ENCODE results near the gene TCF4.

TCF4 gene

DNA sequence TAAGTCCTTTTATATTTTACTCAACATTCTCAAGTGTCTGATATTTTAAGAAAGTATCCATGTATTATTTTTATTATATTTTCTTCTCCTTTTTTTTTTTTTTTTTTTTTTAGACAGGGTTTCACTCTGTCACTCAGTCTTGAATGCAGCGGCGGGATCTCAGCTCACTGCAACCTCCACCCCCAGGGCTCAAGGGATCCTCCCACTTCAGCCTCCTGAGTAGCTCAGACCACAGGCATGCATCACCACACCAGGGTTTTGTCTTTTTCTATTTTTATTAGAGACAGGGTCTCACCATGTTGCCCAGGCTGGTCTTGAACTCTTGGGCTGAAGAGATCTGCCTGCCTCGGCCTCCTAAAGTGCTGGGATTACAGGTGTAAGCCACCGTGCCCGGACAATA, 212.1 kb downstream of the TCF4 start:
- no peak for DNase-seq

DNA sequence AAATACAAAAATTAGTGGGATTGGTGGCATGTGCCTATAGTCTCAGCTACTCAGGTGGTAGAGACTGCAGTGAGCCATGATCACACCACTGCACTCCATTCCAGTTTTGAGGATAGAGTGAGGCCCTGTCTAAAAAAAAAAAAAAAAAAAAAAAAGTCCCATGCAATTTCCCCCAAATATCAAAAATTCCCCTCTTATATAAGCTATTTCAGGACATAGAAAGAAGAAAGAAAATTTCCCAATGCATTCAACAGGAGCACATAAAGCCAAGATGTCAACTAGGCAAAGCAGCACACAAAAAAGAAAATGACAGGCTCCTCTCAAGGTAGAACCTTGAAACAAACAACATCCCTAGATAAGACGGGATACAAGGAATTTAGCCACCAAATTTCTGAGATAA, 213.3 kb downstream of the TCF4 start:
- no peak for DNase-seq

DNA sequence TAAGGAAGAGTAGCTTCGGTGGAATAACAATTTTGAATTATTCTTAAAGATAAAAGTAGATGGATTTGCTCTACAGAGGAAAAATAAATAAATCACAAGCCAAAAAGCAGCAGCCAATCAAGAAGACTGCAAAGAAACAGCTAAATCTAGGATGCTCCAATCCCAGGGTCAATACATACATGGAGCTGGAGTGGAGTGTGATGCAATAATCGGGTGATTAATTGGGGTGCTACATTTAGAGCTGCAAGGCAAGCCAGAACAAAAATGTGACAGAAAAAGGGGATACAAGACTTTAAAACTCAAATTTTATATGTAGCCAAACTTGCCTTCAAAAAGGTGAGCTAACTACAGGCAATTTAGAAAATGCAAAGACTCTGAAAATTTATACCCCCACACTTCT, 215.8 kb downstream of the TCF4 start:
- DNase-seq = no peak

DNA sequence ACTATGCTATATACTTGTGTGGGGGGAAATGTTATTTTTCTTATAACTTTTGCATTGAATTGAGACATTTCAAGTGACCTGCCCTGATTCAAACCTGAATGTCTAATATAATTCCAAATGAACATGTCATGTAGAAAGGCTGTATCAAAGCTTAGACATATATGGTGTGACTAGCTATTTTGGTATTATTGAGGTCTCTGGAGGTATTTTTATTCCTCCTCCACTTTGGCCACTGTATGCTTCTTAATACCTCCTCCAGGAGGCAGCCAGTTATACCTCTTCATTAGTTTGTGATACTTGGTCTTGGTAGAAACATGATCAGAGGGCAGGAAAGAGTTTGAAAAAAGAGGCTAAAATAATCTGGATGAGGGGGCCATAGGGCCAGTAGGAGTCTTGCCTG, 217.1 kb downstream of the TCF4 start:
- no peak for DNase-seq

DNA sequence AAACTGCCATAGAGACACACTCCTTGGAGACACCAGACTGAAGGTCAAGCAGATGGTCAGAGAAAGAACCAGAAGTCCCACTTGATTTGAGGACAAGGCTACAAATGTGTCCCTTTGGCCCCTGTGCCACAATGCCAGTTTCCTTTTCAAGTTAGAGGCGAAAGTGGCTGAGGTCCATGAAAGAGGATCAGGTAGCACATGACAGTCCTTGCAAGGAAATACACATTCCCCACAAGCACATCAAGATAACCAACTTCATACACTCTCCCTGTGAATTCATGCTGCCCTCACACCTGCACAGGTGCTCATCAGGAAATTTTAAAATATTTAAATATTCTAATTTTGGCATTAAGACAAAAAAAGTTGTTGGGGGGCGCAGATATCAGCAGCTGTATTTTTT, 218.6 kb downstream of the TCF4 start:
- no peak for DNase-seq

DNA sequence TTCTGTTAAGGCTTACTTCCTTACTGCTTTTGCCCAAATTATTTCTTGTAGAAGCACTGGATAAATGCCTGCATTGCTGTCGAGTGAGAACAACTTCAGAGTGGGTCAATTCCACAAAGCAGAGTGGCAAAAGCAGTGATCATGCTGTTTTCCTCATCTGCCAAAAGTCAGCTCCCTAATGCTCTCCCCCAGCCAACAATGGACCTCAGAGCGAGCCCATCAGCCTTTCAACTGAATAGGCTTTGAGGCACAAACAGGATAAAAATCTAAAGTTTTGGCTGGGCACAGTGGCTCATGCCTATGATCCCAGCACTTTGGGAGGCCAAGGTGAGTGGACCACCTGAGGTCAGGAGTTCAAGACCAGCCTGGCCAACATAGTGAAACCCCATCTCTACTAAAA, 222.7 kb downstream of the TCF4 start:
- no peak for DNase-seq

DNA sequence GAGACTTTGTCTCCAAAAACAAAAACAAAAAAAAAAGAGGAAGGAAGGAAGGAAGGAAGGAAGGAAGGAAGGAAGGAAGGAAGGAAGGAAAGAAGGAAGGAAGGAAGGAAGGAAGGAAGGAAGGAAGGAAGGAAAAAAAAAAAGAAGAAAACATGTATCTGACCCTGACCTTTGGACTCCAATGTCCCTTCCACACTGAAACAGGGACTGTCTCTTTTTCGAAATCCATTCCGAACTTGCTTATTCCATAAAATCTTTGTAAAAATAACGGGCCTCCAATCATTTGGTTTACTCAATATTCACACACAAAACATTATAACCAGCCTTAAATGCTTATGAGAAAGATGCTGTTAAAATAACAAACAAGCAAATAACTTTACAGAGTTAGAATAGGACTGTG, 225.7 kb downstream of the TCF4 start:
- no peak for DNase-seq

DNA sequence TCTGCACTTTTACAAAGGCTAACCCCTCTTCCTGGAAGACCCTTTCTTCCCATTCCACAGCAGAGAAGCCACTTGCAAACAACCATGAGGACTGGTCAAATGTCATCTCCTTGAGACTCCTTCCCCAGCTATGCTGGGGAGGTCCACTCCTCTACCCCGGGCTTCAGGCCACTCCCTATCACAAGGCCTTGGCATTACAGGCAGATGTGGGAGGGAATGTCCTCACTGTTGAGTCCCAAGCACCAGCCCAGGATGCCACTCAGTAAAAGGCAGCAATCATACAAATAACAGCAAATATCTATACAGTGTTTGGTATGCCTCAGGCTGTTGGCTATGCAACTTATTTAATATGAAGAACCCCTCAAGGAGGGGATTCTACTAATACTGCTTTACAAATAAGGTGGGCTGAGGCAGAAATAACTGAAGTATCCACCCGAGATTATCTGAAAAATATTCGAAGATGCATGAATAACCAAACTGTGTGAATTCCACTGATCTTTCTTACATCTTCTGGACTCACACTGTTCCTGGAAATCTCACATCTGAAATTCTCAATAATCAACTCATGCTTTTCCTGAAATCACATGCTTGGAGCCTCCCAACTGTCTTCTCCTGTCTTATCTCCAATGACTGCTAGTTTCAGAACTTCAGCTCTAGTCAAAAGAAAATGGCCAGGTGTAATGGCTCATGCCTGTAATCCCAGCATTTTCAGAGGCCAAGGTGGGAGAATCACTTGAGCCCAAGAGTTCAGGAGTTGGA, 226.3 kb downstream of the TCF4 start:
- DNase-seq = no peak

DNA sequence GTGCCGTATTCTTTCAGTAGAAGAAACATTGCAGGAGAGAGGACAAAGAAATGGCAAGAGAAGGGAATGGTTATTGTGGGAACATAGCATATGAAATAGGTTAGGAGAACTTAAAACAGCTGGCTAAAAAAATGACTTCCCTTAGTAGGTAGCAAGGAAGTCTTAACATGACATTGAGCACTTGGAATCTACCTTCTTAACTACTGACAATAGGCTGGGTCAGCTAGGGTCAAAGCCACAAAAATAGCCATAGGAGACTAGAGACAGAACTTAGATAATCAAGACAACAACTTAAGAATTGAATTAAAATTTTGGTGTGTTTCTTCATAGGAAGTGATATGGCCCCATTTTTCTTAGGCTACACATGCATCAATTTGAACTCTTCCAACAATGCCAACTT, 227.9 kb downstream of the TCF4 start:
- DNase-seq = no peak

DNA sequence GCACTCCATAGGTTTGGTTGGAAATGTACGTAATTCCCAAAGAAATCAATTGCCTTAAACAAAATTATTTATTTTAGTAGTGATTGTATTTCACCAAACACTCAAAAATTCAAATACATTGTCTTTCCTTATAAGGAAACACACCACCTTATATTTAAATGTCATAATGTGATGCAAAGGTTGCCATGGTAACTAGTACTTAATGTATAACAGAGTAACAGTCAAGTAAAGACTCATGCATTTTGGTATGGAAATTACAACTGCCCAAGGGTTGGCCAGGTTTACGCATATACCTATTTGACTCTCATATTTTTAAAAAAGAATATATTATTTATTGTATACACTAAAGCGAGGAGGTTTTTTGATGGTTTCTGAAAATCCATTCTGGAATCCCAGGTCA, 231.2 kb downstream of the TCF4 start:
- no peak for DNase-seq

DNA sequence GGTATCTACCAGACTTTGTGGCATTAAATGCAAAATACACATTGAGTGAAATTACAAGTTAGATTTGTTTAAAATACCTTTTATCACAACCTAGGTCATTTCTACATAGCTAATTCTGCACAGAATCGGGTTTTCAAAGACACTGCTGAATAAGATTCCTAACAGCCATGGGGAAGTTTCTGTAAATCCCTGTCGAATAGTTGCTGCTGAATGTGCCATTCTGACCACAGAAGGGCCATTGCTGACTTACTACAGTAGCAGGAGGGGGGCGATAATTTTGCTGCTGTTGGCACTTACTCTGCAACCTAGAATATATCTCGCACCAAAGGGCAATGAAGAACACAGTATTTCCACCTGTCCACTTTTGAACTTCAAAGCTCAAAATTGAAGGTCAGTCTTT, 232.8 kb downstream of the TCF4 start:
- no peak for DNase-seq

DNA sequence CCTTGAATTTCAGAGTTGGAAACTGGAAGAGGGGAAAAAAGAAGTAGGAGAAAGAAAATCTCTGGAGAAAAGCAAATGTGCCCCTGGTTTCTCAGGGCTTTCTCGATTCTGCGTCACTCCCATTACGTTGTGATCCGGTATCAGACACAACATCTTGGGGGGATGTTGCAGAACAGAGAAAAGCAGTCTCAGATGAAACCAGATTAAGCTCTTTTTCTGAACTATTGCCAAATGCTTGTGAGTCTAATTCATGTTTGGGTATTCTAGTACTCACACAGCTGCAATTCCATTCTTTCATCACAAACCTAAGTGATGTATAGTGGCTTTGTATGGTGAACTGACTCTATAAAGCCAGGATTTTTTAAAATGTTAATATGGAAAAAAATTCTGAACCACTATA, 233.2 kb downstream of the TCF4 start:
- DNase-seq = no peak

DNA sequence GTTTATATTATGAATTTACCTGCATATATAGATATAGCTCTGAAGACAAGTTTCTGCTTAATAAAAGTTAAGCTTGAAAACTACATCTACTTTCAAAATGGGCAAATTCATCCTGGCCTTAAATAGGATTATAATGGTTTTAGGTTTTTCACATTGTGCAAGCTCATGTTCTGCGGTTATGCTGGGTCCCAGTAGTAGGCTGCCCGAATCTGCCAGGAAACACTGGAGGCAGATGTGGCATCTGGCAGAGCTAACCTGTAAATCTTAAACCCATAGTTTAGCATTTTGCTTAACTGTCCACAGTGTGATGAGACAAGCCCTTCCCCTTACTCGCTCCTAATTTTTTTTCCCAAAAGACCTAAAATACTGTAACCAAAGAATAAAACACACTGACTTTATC, 234.2 kb downstream of the TCF4 start:
- DNase-seq = no peak

DNA sequence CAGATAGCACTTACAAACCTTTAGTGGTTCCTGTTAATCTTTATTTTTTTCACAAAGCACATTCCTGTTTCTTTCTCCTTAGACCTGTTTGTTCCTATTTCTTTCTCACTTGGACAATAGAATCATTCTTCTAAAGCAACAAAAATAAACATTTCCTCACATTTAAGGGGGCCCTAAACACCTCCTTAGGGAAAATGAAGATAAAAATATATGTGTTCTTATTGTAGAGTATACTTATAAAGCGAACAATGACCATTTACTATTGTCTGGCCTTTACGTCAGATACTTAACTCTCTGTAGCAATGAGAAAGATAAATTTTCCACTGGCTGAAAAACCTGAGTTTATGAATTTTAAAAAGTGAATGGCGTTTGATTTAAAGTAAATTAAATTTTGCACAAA, 234.6 kb downstream of the TCF4 start:
- no peak for DNase-seq

DNA sequence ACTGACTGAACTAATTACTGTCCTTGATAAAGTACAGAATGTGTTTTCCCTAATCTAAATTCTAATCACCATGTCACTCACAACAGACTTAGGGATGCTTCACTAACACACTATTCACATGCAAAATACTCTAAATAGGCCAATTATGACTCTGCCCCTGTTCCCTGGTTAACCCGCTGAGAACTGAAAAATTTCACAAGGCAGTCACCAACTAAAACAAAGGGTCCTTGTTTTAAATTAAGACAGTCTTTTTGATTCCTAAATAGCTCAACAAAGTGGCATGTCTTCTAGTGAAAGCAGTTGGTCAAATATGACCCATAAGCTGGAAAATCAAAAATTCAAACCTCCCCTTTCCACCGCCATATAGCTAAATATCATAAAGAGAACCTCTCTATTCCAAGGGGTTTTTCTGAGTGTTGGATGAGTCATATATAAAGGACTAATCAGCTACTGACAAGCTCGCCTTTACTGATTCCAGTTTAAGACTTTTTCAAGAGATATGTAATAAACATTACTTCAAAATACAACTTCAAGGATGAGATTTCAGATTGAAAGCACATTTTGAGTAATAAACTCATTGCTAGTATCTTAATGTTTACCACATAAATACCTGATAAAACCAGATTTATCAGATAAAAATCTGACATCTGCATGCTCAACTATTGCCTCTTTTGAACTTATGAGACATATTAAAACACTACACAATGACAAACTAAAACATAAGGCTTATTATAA, 235.8 kb downstream of the TCF4 start:
- no peak for DNase-seq

DNA sequence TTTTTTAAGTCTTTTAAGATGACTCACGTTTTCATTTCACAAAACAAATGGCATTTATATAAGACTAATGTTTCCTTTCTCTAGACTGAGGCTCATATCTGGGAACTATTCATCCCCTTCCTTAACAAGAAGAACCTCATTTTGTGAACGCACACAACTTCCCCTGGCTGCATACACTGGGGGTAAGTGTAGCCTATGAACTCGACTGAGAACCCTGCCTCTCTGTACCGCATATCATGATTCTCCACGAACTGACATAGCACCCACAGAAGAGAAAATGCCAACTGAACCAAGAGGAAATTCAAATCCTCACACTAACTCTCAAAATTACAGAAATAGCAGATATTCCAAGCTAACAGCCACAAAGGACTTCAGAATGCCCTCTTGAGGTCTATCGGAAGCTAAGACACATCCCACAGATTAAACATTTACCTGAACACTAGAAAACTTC, 236.7 kb downstream of the TCF4 start:
- no peak for DNase-seq

DNA sequence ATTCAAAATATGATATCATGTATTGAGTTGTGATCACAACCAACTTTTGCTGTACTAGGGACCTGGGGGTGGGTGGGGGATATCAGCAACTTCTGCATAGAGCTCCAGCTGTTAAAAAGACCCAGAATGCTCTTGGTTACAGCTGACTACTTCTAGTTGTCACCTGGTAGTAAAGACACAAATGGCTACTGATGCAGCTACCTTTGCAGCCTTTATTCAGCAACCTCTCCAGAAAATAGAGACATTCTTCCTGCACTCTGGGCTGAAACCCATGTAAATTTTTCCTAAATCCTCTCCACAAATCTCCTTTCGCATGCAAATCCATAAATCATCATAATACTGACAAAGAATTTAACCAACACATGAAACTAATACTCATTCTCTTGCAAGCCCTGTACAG, 238.3 kb downstream of the TCF4 start:
- DNase-seq = no peak

DNA sequence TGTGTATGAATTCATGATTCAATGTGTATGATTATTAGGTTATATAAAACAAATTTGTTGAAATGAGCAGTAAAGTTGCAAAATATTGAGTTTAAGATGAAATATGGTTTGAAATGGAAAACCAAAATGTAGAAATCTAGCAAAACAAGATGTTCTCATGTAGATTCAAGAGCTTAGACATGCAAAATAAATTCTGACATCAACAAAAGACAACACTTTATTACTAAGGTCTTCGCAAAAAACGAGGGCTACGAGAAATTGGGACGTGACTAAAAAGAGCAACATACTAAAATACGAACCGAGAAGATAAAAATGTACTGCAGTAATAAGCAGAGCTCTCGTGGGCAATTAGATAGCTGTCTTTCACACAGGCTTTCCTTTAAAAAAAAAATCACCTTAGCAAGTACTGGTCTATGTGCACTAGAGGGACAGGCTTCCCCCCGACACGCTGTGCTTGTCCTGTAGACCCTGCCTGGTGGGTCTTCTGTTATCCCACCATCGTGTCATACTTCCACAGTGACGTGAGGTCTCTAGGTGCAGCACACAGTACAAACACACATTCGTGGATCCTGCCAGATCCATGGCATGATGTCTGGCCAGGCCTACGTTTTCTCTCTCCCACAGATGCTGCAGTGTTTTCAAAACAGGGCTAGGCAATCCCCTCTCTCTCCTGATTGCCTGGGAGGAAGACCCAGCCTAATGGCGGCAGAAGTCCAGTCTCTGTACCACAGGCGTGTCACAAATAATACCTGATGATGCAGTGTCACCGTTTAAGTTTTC, 240.8 kb downstream of the TCF4 start:
- DNase-seq = no peak

DNA sequence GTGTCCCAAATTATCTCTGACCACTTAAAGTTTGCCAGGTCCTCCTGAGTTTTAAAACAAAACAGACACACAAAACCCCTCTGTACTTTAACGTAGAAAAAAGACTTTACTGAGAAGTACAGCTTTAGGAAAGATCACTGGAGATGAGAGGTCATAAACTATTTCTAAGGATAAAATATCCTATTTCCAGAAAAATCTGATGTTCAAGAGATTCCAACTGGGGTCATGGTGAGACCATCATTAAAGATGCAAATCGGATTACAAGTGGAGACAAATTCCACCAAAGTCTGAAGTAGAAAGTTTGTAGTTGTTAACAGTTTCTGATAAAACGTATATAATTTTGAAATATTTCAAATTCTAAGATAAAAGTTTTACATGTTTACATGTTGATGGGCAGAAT, 241.6 kb downstream of the TCF4 start:
- DNase-seq = no peak

DNA sequence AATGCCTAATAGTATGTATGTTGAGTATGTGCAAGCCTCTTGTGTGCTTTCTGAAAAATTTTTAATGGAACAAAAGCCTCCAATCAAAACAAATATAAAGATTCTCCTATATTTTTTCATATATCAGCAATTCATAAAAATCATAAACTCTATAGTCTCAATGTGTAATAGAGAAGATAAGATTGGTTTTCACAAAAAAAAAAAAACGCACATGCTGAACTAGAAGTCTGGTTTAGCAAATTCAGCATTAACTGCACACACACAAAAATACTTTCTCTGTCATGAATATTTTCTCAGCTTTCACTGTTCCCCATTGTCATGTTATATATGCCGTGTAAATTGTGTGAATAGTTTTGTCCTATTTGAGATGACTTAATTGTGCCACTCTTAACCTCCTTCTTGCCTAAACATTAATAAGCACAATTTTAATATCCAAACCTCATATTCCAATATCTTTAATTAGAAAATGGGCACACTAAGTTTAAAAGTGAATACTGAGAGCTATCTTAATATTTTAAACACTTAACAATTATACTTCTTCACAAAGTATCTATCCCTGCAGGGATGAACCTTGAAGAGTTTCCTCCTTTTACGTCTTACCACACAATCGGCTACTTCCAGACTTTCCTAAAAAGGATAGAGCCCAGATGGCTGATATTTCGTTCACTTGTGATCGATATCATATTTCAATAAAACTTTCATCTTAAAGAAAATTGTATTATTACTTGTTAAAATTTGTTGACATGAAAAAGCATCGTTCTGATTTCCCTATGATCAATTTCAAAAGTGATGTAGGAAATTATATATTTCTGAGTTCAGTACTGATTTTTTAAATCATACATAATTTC, 242.7 kb downstream of the TCF4 start:
- DNase-seq = no peak

DNA sequence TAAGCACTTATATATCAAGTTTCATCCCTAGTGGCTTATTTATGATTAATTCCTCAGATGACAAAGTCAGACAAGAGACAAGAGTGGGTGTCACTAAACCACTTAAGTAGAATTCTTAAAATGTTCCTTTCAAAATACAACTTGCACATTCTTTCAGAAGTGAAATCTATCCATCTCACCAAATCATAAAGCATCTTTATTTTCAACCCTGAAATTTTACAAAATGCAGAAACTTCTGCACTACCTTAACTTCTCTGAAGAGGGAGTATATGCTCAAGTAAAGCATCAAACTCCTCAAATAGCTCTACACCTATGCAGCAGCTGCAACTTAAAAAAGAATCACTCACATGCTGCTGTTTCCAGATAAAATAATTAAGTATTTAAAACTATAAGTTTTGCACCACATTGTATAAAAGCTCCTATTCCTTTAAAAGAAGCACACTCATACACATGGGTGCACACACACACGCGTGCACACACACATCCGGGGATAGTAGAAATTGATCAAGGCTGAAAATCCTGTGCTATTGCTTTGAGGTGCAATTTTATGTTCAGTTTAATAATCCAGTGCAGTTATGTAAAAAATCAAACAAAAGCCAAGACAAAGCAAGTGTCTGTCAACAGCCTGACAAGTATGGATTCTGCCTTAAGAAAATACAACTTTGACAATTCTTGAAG, 244.5 kb downstream of the TCF4 start:
- DNase-seq = no peak

DNA sequence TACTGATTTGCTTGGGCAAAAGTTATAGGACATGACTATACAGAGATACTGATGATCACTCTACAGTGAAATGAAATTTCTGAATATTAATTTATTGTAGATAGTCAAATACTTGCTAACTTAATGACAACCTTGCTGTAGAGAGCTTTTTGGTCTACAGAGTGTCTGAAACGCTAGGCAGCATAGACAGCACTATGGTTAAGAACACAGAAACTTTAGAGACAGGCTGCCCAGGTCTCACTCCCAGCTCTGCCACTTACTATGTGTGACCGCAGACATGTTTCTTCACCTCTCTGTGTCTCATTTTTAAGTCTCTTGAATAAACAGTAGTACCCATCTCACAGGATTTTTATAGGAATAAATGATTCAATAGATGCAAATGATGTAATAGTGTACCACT, 247.0 kb downstream of the TCF4 start:
- no peak for DNase-seq
